ENCODE data around the gene SP8.
"Not testable (repeated sequence)": the region's sequence is repeated elsewhere in the genome, so short reads cannot be mapped to it uniquely, and the experiment has no call there.

The SP8 gene

GRCh38 chr7:20826243-20826642 lies 39.6 kb upstream of the SP8 start:
- ATAC-seq = no peak
- TF ChIP-seq PATZ1 (CRISPR knock-in tag; IDR thresholded peaks at IDR 0.05; ENCODE audit: borderline replicate concordance) (no peak), CREB5 (CRISPR knock-in tag; IDR thresholded peaks at IDR 0.05; ENCODE audit: low read depth) (no peak), SNAI2 (CRISPR knock-in tag; IDR thresholded peaks at IDR 0.05) (no peak), TSHZ2 (CRISPR knock-in tag; IDR thresholded peaks at IDR 0.05) (no peak), POU6F1 (CRISPR knock-in tag; IDR thresholded peaks at IDR 0.05; ENCODE audit: borderline replicate concordance, low read depth) (no peak), ISL1 (CRISPR knock-in tag; IDR thresholded peaks at IDR 0.05) (no peak), BACH2 (CRISPR knock-in tag; IDR thresholded peaks at IDR 0.05; ENCODE audit: borderline replicate concordance) (no peak)
- TF ChIP-seq, protein P1, sequence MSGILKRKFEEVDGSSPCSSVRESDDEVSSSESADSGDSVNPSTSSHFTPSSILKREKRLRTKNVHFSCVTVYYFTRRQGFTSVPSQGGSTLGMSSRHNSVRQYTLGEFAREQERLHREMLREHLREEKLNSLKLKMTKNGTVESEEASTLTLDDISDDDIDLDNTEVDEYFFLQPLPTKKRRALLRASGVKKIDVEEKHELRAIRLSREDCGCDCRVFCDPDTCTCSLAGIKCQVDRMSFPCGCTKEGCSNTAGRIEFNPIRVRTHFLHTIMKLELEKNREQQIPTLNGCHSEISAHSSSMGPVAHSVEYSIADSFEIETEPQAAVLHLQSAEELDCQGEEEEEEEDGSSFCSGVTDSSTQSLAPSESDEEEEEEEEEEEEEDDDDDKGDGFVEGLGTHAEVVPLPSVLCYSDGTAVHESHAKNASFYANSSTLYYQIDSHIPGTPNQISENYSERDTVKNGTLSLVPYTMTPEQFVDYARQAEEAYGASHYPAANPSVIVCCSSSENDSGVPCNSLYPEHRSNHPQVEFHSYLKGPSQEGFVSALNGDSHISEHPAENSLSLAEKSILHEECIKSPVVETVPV (CRISPR knock-in tag; IDR thresholded peaks at IDR 0.05) = no peak

DNA sequence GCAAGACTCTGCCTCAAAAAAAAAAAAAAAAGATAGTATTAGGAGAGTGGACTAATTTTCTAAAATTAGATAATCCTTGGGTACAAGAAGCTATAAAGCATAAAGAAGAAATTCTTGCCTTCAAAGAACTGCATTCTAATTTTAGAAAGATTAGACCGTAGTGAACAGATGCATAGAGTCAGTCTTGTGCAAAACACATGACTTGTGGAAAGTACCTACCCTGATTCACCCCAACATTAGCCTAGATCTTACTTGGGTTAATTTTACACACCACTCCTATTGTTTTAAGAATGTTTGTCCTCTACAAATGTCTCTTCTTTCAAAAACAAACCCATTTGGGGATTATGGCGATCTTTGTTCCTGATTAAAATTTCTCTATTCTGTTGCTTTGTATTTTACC lies 38.9 kb upstream of the SP8 start:
- TF ChIP-seq ZFP30 (CRISPR knock-in tag; IDR thresholded peaks at IDR 0.05) (no peak), TSHZ2 (CRISPR knock-in tag; IDR thresholded peaks at IDR 0.05) (no peak), PATZ1 (CRISPR knock-in tag; IDR thresholded peaks at IDR 0.05; ENCODE audit: borderline replicate concordance) (no peak), ZNF8 (CRISPR knock-in tag; IDR thresholded peaks at IDR 0.05) (no peak), GLIS3 (CRISPR knock-in tag; IDR thresholded peaks at IDR 0.05) (no peak), ZNF565 (CRISPR knock-in tag; conservative IDR thresholded peaks at IDR 0.05; ENCODE audit: low read depth) (no peak), TOX (CRISPR knock-in tag; IDR thresholded peaks at IDR 0.05; ENCODE audit: borderline replicate concordance) (no peak), RARB (CRISPR knock-in tag; IDR thresholded peaks at IDR 0.05) (no peak), TCF4 (CRISPR knock-in tag; IDR thresholded peaks at IDR 0.05; ENCODE audit: borderline replicate concordance) (no peak), BACH2 (CRISPR knock-in tag; IDR thresholded peaks at IDR 0.05; ENCODE audit: borderline replicate concordance) (no peak), OSR1 (CRISPR knock-in tag; IDR thresholded peaks at IDR 0.05) (no peak), ISL1 (CRISPR knock-in tag; IDR thresholded peaks at IDR 0.05) (no peak), ARNTL (CRISPR knock-in tag; IDR thresholded peaks at IDR 0.05; ENCODE audit: borderline replicate concordance, low read depth) (no peak), CREB5 (CRISPR knock-in tag; IDR thresholded peaks at IDR 0.05; ENCODE audit: low read depth) (no peak), ZC3H10 (CRISPR knock-in tag; IDR thresholded peaks at IDR 0.05) (no peak), ZFP3 (CRISPR knock-in tag; IDR thresholded peaks at IDR 0.05) (no peak), SNAI2 (CRISPR knock-in tag; IDR thresholded peaks at IDR 0.05) (no peak), ESRRG (CRISPR knock-in tag; IDR thresholded peaks at IDR 0.05) (no peak)
- TF ChIP-seq, protein P1 (CRISPR knock-in tag; IDR thresholded peaks at IDR 0.05) = no peak
- ATAC-seq = no peak

DNA sequence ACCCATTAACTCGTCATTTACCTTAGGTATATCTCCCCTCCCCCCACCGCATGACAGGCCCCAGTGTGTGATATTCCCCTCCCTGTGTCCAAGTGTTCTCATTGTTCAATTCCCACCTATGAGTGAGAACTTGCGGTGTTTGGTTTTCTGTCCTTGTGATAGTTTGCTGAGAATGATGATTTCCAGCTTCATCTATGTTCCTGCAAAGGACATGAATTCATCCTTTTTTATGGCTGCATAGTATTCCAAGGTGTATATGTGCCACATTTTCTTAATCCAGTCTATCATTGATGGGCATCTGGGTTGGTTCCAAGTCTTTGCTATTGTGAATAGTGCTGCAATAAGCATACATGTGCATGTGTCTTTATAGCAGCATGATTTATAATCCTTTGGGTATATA lies 34.7 kb upstream of the SP8 start:
- not testable (repeated sequence) for ATAC-seq
